ENCODE measurements around the gene COG2.

DNA sequence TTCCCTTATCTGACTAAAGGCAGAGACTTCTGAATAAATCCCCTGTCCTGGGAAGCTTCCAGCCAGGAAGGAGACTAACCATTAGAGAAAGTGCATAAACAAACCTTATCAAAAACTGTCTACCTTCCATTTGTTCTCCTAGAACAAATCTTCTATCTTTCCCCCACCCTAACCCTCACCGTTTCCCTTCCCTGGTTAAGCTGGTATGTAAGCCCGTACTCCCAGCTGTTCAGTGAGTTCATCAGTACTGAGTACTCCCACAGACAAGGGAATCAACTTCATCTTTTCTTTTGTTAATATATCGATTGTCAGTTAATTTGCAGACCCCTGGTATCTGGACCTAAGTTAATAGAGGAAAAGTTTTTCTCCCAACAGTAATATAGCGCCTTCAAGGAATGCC, 20.1 kb upstream of the COG2 start:
- TF ChIP-seq, protein P1, sequence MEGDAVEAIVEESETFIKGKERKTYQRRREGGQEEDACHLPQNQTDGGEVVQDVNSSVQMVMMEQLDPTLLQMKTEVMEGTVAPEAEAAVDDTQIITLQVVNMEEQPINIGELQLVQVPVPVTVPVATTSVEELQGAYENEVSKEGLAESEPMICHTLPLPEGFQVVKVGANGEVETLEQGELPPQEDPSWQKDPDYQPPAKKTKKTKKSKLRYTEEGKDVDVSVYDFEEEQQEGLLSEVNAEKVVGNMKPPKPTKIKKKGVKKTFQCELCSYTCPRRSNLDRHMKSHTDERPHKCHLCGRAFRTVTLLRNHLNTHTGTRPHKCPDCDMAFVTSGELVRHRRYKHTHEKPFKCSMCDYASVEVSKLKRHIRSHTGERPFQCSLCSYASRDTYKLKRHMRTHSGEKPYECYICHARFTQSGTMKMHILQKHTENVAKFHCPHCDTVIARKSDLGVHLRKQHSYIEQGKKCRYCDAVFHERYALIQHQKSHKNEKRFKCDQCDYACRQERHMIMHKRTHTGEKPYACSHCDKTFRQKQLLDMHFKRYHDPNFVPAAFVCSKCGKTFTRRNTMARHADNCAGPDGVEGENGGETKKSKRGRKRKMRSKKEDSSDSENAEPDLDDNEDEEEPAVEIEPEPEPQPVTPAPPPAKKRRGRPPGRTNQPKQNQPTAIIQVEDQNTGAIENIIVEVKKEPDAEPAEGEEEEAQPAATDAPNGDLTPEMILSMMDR (IDR thresholded peaks at IDR 0.05; ENCODE audit: insufficient read depth, low read depth, low read length): no peak
- TF ChIP-seq EZH2 (IDR thresholded peaks at IDR 0.05; ENCODE audit: insufficient read depth, low read length): no peak

Data from astrocyte (in vitro differentiated cells and primary cell).